AG04449 (cell line): ENCODE data around the gene SLC25A42.
"Not testable (repeated sequence)": the region's sequence is repeated elsewhere in the genome, so short reads cannot be mapped to it uniquely, and the experiment has no call there.

Source experiments
- CTCF ChIA-PET: fragments of 350-600 bp; formaldehyde crosslinking; extraction: SDS; loops from one replicate; lab custom pipeline; 2021; ENCODE audit warnings: antibody characterized with exemption; lab: Yijun Ruan, JAX
- POLR2A ChIA-PET: fragments of 400-600, 350-600 bp; formaldehyde crosslinking; extraction: SDS; loops from one replicate; lab custom pipeline; 2020; ENCODE audit warnings: antibody characterized with exemption, inconsistent platforms; lab: Yijun Ruan, JAX
- DNase-seq: peaks from one replicate; pipeline ENCODE4 v3.0.0-alpha.2; 2010; ENCODE audit warnings: low read depth, low spot score
- H3K4me3 ChIP-seq: 2 replicates; pipeline ENCODE4 v1.5.1; 2011; ENCODE audit warnings: low read depth, mild to moderate bottlenecking, control low read depth, low read length
- CTCF ChIP-seq: IDR thresholded peaks from one replicate; pipeline ENCODE4 v1.5.1; 2011; ENCODE audit warnings: mild to moderate bottlenecking, moderate library complexity, low read length, control low read depth, inconsistent platforms; ENCODE audit not compliant: insufficient read depth; ENCODE audit errors: missing control alignments

SLC25A42 gene, protein sequence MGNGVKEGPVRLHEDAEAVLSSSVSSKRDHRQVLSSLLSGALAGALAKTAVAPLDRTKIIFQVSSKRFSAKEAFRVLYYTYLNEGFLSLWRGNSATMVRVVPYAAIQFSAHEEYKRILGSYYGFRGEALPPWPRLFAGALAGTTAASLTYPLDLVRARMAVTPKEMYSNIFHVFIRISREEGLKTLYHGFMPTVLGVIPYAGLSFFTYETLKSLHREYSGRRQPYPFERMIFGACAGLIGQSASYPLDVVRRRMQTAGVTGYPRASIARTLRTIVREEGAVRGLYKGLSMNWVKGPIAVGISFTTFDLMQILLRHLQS

GRCh38 chr19:19063183-19064097 is at the start of gene SLC25A42:
TSS of gene SLC25A42 (plus strand) at chr19:19063994. CDS start at chr19:19096125, 32,131 bp downstream.
- CTCF ChIA-PET: interaction anchor here (0.7 to 1.4 kb wide), 3 partner anchors 9 to 111 kb away, joined by 3 to 7 read pairs (median 6); no protein-coding TSS in a partner anchor
- POLR2A ChIA-PET: no interaction called here
- H3K4me3 ChIP-seq: peak within 1 kb of the TSS; percentile 74
- no peak for TF ChIP-seq CTCF
- peak; percentile 98 for DNase-seq

DNA sequence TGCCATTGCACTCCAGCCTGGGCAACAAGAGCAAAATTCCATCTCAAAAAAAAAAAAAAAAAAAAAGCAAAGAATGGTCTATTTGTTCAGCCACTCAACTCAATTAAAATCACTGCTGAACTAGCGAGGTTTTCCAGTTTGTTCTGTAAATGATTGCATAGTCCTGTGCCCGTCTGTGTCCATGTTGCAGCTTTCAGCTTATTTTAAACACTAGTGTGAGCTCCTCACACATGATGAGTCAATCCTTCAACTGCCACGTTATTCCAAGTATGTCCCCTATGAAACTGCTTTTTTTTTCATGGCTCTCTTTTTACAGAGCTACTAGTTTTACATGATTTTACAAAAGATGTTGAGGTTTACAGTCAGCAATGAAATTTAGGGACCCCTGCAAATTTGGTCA is 42.7 kb upstream of the SLC25A42 start:
- no peak for DNase-seq
- CTCF ChIA-PET: interaction anchor here (0.7 to 1.8 kb wide), 9 partner anchors 8 to 512 kb away, joined by 3 to 6 read pairs (median 3); no protein-coding TSS in a partner anchor
- H3K4me3 ChIP-seq: no peak overlapping the region
- TF ChIP-seq CTCF: no peak
- POLR2A ChIA-PET: no interaction called here

DNA sequence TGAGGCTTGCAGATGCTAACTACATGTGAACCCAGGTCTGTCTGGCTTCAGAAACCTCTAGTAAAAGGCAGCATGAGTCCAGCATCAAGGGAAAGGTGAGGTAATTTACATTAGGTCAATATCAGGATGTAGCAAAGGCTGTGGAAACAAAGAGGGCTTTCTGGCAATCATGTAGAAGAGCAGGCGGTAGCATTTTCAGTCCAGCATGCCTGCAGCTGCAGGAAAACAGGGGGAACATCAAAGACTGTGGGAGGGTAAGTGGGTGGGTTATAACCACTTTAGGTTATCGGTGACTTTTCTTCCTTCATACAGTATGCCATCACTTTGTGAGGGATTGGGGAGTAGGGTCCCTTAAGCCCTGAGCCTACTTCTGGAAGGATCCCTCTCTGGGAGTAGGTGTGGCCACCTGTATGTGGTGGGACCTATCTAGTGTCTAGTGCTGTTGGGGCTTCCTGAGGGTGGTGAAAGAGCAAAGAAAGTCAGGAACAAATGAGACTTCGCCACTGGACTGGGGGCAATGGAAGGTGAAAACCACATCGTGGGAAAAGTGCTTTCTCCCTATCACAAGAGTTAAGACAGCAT is 41.3 kb upstream of the SLC25A42 start:
- no peak for DNase-seq
- POLR2A ChIA-PET: no interaction called here
- no peak for TF ChIP-seq CTCF
- CTCF ChIA-PET: interaction anchor here (0.9 to 1.3 kb wide), 2 partner anchors 10 kb away, joined by 3 read pairs; no protein-coding TSS in a partner anchor
- H3K4me3 ChIP-seq: no peak overlapping the region

DNA sequence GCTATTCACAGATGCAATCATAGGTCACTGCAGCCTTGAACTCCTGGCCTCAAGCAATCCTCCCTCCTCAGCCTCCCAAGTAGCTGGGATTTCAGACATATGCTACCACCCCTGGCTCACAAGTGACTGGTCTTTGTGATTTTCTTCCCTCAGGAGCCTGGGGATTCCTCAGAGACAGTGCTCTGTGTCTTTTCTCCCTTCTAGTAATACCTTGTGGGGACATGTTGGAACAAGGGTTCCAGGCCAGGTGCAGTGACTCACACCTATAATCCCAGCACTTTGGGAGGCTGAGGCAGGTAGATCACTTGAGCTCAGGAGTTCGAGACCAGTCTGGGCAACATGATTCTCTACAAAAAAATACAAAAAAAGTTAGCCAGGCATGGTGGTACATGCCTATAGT is 40.4 kb upstream of the SLC25A42 start:
- CTCF ChIA-PET: interaction anchor here (1.3 kb wide), 1 partner anchor 9 kb away, joined by 3 read pairs; no protein-coding TSS in a partner anchor

GRCh38 chr19:19025861-19026260 is 37.9 kb upstream of the SLC25A42 start:
- ChIA-PET CTCF (interaction anchor here (1.2 kb wide), 1 partner anchor 30 kb away, joined by 3 read pairs; no protein-coding TSS in a partner anchor), POLR2A (no interaction called here)
- DNase-seq: no peak
- H3K4me3 ChIP-seq: no peak overlapping the region
- no peak for TF ChIP-seq CTCF

More for the DNA sequence above, 40.4 kb upstream of the SLC25A42 start:
- H3K4me3 ChIP-seq, DNase-seq, POLR2A ChIA-PET: not testable (repeated sequence)

- DNase-seq: no peak
- ChIA-PET CTCF (interaction anchor here (1.2 kb wide), 1 partner anchor 31 kb away, joined by 3 read pairs; no protein-coding TSS in a partner anchor), POLR2A (no interaction called here)
- no peak for TF ChIP-seq CTCF
- no peak overlapping the region for H3K4me3 ChIP-seq
Measured at GRCh38 chr19:19026299-19026971, 37.4 kb upstream of the SLC25A42 start.
